K562 (cell line): ENCODE results near the gene SIDT2. TPM values are rescaled to one million over a fixed set of nuclear protein-coding genes. Genes with fewer than 3 reads are reported as not detected.
A peak's percentile ranks its signal among the peaks of the same experiment; 100 is the strongest.

Experiments
- ARID1B ChIP-seq: fragments of 450-650 bp; IDR thresholded peaks from 2 replicates; pipeline ENCODE4 v1.6.1; 2016; ENCODE audit warnings: antibody characterized with exemption, mild to moderate bottlenecking, inconsistent platforms
- ARID3A ChIP-seq: IDR thresholded peaks from 2 replicates; pipeline ENCODE4 v1.6.1; 2012; ENCODE audit warnings: low read depth, low read length, improper control_type of control experiment, borderline replicate concordance
- ATF3 ChIP-seq, 2 experiments: fragments of 450-650 bp in 1 of 2; sonication (generic) in 1 of 2; formaldehyde crosslinking in 1 of 2; IDR thresholded peaks in 1 of 2; conservative IDR thresholded peaks in 1 of 2; 2 replicates each; pipeline versions ENCODE4 v1.6.1 to v1.8.1; 2016 to 2023; ENCODE audit warnings: mild to moderate bottlenecking in 2 of 2, moderate library complexity in 2 of 2, inconsistent platforms in 1 of 2, missing genetic modification reagents in 1 of 2
- E2F3 ChIP-seq: fragments of 250-450 bp; sonication (Bioruptor Pico); IDR thresholded peaks from 2 replicates; pipeline ENCODE4 v1.4.0; 2020; ENCODE audit warnings: mild to moderate bottlenecking
- E2F5 ChIP-seq: sonication (generic); formaldehyde crosslinking; IDR thresholded peaks from 2 replicates; pipeline ENCODE4 v1.8.0; 2022; ENCODE audit warnings: mild to moderate bottlenecking, missing genetic modification reagents
- FOXM1 ChIP-seq, 2 experiments: fragments of 450-650 bp in 1 of 2; sonication (generic) in 1 of 2; formaldehyde crosslinking in 1 of 2; IDR thresholded peaks; 2 replicates each; pipeline versions ENCODE4 v1.6.1 to v1.9.0; 2017 to 2022; ENCODE audit warnings: low read depth in 2 of 2, mild to moderate bottlenecking in 2 of 2, missing genetic modification reagents in 1 of 2, moderate library complexity in 1 of 2
- HLTF ChIP-seq: fragments of 450-650 bp; IDR thresholded peaks from 2 replicates; pipeline ENCODE4 v1.6.1; 2016
- JUND ChIP-seq, 2 experiments: IDR thresholded peaks; 2 replicates in 1 of 2; 3 replicates in 1 of 2; pipeline ENCODE4 v1.6.1; 2011; ENCODE audit warnings: borderline replicate concordance in 2 of 2, low read depth in 2 of 2, low read length in 2 of 2, improper control_type of control experiment in 1 of 2, missing biosample characterization in 1 of 2, missing genetic modification characterization in 1 of 2, missing genetic modification reagents in 1 of 2
- KLF16 ChIP-seq: IDR thresholded peaks from 2 replicates; pipeline ENCODE4 v1.6.1; 2016; ENCODE audit warnings: antibody characterized with exemption
- MXI1 ChIP-seq: IDR thresholded peaks from 2 replicates; pipeline ENCODE4 v1.6.1; 2011; ENCODE audit warnings: low read depth, mild to moderate bottlenecking, improper control_type of control experiment, low read length
- PBX2 ChIP-seq, 2 experiments: IDR thresholded peaks in 1 of 2; conservative IDR thresholded peaks in 1 of 2; 2 replicates each; pipeline ENCODE4 v1.6.1; 2016; ENCODE audit warnings: low read depth in 2 of 2, mild to moderate bottlenecking in 1 of 2, missing compliant biosample characterization in 1 of 2, missing genetic modification characterization in 1 of 2, moderate library complexity in 1 of 2
- PHB2 ChIP-seq: fragments of 450-650 bp; IDR thresholded peaks from 2 replicates; pipeline ENCODE4 v1.6.1; 2017; ENCODE audit warnings: low read depth
- POLR3A ChIP-seq: IDR thresholded peaks from 2 replicates; pipeline ENCODE4 v1.6.1; 2011; ENCODE audit warnings: borderline replicate concordance, mild to moderate bottlenecking, moderate library complexity; ENCODE audit not compliant: insufficient read length, insufficient read depth; ENCODE audit errors: extremely low read depth
- SMARCE1 ChIP-seq: fragments of 450-650 bp; IDR thresholded peaks from 2 replicates; pipeline ENCODE4 v1.7.1; 2016; ENCODE audit warnings: mild to moderate bottlenecking
- STAT5A ChIP-seq: IDR thresholded peaks from 2 replicates; pipeline ENCODE4 v1.6.1; 2012; ENCODE audit warnings: low read length, inconsistent platforms, borderline replicate concordance
- TAL1 ChIP-seq: fragments of 450-650 bp; IDR thresholded peaks from 2 replicates; pipeline ENCODE4 v1.6.1; 2016; ENCODE audit warnings: mild to moderate bottlenecking
- TCF3 ChIP-seq: sonication (generic); formaldehyde crosslinking; IDR thresholded peaks from 2 replicates; pipeline ENCODE4 v1.4.0; 2020; ENCODE audit warnings: mild to moderate bottlenecking, missing genetic modification reagents
- TEAD4 ChIP-seq, 2 experiments: sonication (generic) in 1 of 2; formaldehyde crosslinking in 1 of 2; IDR thresholded peaks; 2 replicates each; pipeline versions ENCODE4 v1.6.1 to v1.8.0; 2012 to 2022; ENCODE audit warnings: borderline replicate concordance in 1 of 2, inconsistent platforms in 1 of 2, low read length in 1 of 2, mild to moderate bottlenecking in 1 of 2, missing genetic modification reagents in 1 of 2
- TFAM ChIP-seq: fragments of 250-450 bp; sonication (Bioruptor Pico); conservative IDR thresholded peaks from 2 replicates; pipeline ENCODE4 v1.5.0; 2021; ENCODE audit warnings: mild to moderate bottlenecking, moderate library complexity
- ZFP36 ChIP-seq: fragments of 150-350 bp; IDR thresholded peaks from 2 replicates; pipeline ENCODE4 v1.6.1; 2018; ENCODE audit warnings: low read length, low read depth; ENCODE audit not compliant: partially characterized antibody
- ZNF134 ChIP-seq: fragments of 250-450 bp; sonication (Bioruptor Pico); conservative IDR thresholded peaks from 2 replicates; pipeline ENCODE4 v1.4.0; 2020
- ZNF24 ChIP-seq: fragments of 450-650 bp; IDR thresholded peaks from 2 replicates; pipeline ENCODE4 v1.6.1; 2016
- polyA plus RNA-seq, 8 experiments: library from polyadenylated mRNA; depleted of rRNA in 4 of 8; stranded (reverse) in 5 of 8; unstranded in 3 of 8; fragments of >200 nt; fragmentation: Nextera tagmentation in 2 of 8; fragmentation: Illumina TruSeq in 1 of 8; extraction: Ambion mirVana in 2 of 8; extraction: Trizol in 1 of 8; gene quantifications; 2 replicates each; pipeline versions ENCODE4 v1.2.1 to v1.2.3, GENCODE V29; 2011 to 2014; ENCODE audit warnings: inconsistent platforms in 1 of 8, missing spikeins in 1 of 8
- total RNA-seq, 7 experiments: library from RNA; depleted of rRNA in 6 of 7; stranded (reverse); fragments of >200 nt in 6 of 7; fragmentation: Illumina TruSeq in 2 of 7; extraction: Trizol in 2 of 7; gene quantifications; 2 replicates each; pipeline versions ENCODE4 v1.2.1 to v1.2.3, GENCODE V29; 2011 to 2021; ENCODE audit warnings: low replicate concordance in 1 of 7

The SIDT2 gene
- total and polyA plus RNA-seq, 9 of the 15 experiments (the other 6 are each of a cell fraction or from before 2014, with no cell fraction given) = 2.4 to 20.2 (median 6.5) TPM

- TF ChIP-seq JUND (IDR thresholded peaks at IDR 0.05; ENCODE audit: borderline replicate concordance, low read depth, low read length) = peak; percentile 54; the same call in 1 of the 2 replicates
- no peak for TF ChIP-seq JUND (tag; IDR thresholded peaks at IDR 0.05; ENCODE audit: borderline replicate concordance, low read depth, low read length)
- TF ChIP-seq E2F3 (CRISPR knock-in tag) = no peak
- peak; percentile 93 for TF ChIP-seq TEAD4 (IDR thresholded peaks at IDR 0.05; ENCODE audit: low read length)
- TF ChIP-seq TEAD4 (CRISPR knock-in tag; IDR thresholded peaks at IDR 0.05; ENCODE audit: borderline replicate concordance) = no peak
- TF ChIP-seq ZNF24 = no peak
- no peak for TF ChIP-seq E2F5 (CRISPR knock-in tag)
- peak; percentile 67 for TF ChIP-seq STAT5A
- TF ChIP-seq FOXM1 (IDR thresholded peaks at IDR 0.05; ENCODE audit: low read depth) = peak; percentile 20; the same call in 1 of the 2 replicates
- TF ChIP-seq FOXM1 (CRISPR knock-in tag; IDR thresholded peaks at IDR 0.05; ENCODE audit: low read depth) = no peak
- TF ChIP-seq MXI1 = peak; percentile 31; the same call in 1 of the 2 replicates
- TF ChIP-seq TFAM (CRISPR knock-in tag) = no peak
- TF ChIP-seq SMARCE1 = peak; percentile 60; the same call in 1 of the 2 replicates
- peak; percentile 88 for TF ChIP-seq ARID1B
- peak; percentile 51 for TF ChIP-seq ATF3 (IDR thresholded peaks at IDR 0.05)
- no peak for TF ChIP-seq ATF3 (CRISPR knock-in tag; conservative IDR thresholded peaks at IDR 0.05)
- TF ChIP-seq ZFP36 = no peak
- peak; percentile 84 for TF ChIP-seq TAL1
- 0 out of 2 replicates have a peak, but pooled peaks have one; percentile 44 for TF ChIP-seq PHB2
- 0 out of 2 replicates have a peak, but pooled peaks have one; percentile 72 for TF ChIP-seq ARID3A
- TF ChIP-seq ZNF134 (CRISPR knock-in tag) = no peak
- peak; percentile 93 for TF ChIP-seq TCF3 (CRISPR knock-in tag)
- no peak for TF ChIP-seq PBX2 (CRISPR knock-in tag; IDR thresholded peaks at IDR 0.05; ENCODE audit: low read depth)
- TF ChIP-seq PBX2 (tag; conservative IDR thresholded peaks at IDR 0.05; ENCODE audit: low read depth) = peak; percentile 53
- TF ChIP-seq KLF16 = peak; percentile 80; the same call in 1 of the 2 replicates
- TF ChIP-seq HLTF = no peak
- no peak for TF ChIP-seq POLR3A
These were observed 17.7 kb upstream of the SIDT2 start (continued) for GRCh38 chr11:117160826-117161225.
